HepG2 (cell line): Measurements from ENCODE around the gene ULK4. TPM values are rescaled to one million over a fixed set of nuclear protein-coding genes. Genes with fewer than 3 reads are reported as not detected.

Experiments
- ARNTL ChIP-seq: sonication (generic); formaldehyde crosslinking; IDR thresholded peaks from 2 replicates; pipeline ENCODE4 v1.4.0; 2020; ENCODE audit warnings: mild to moderate bottlenecking, missing genetic modification reagents
- ATF4 ChIP-seq, 2 experiments: fragments of 450-650 bp in 1 of 2; sonication (generic) in 1 of 2; formaldehyde crosslinking; IDR thresholded peaks; 2 replicates each; pipeline versions ENCODE4 v1.5.0 to v1.8.0; 2020 to 2022; ENCODE audit warnings: mild to moderate bottlenecking in 1 of 2, missing genetic modification reagents in 1 of 2
- DBP ChIP-seq: sonication (generic); formaldehyde crosslinking; IDR thresholded peaks from 2 replicates; pipeline ENCODE4 v1.4.0; 2020; ENCODE audit warnings: missing genetic modification reagents; ENCODE audit errors: not compliant biosample characterization
- EP300 ChIP-seq, 3 experiments: sonication (generic) in 1 of 3; formaldehyde crosslinking in 1 of 3; IDR thresholded peaks; 2 replicates each; pipeline versions ENCODE4 v1.5.1 to v1.6.1; 2011 to 2020; ENCODE audit warnings: low read depth in 2 of 3, low read length in 2 of 3, borderline replicate concordance in 1 of 3, improper control_type of control experiment in 1 of 3, mild to moderate bottlenecking in 1 of 3, missing genetic modification reagents in 1 of 3, moderate library complexity in 1 of 3
- FOXP1 ChIP-seq, 2 experiments: fragments of 450-650 bp in 1 of 2; IDR thresholded peaks; 2 replicates each; pipeline ENCODE4 v1.6.1; 2017 to 2018; ENCODE audit warnings: antibody characterized with exemption in 1 of 2
- GPN1 ChIP-seq: sonication (generic); formaldehyde crosslinking; IDR thresholded peaks from 2 replicates; pipeline ENCODE4 v1.5.1; 2020; ENCODE audit warnings: missing genetic modification reagents, borderline replicate concordance
- HMGXB3 ChIP-seq: sonication (generic); formaldehyde crosslinking; IDR thresholded peaks from 2 replicates; pipeline ENCODE4 v1.4.0; 2020; ENCODE audit warnings: missing genetic modification reagents, borderline replicate concordance
- HNRNPL ChIP-seq: fragments of 200-400 bp; formaldehyde crosslinking; IDR thresholded peaks from 2 replicates; pipeline ENCODE4 v1.6.1; 2017; ENCODE audit warnings: mild to moderate bottlenecking, low read depth, low read length
- JARID2 ChIP-seq: sonication (generic); formaldehyde crosslinking; IDR thresholded peaks from 2 replicates; pipeline ENCODE4 v1.8.1; 2023; ENCODE audit warnings: missing genetic modification reagents, inconsistent platforms; ENCODE audit not compliant: insufficient replicate concordance
- MLX ChIP-seq: IDR thresholded peaks from 2 replicates; pipeline ENCODE4 v1.6.1; 2016
- MTA3 ChIP-seq: sonication (generic); formaldehyde crosslinking; IDR thresholded peaks from 2 replicates; pipeline ENCODE4 v1.4.0; 2020; ENCODE audit warnings: missing genetic modification reagents
- RFX1 ChIP-seq: fragments of 450-650 bp; IDR thresholded peaks from 2 replicates; pipeline ENCODE4 v1.6.1; 2017
- RXRB ChIP-seq: IDR thresholded peaks from 2 replicates; pipeline ENCODE4 v1.6.1; 2016; ENCODE audit warnings: borderline replicate concordance, missing genetic modification reagents, missing compliant biosample characterization
- ZBTB3 ChIP-seq: sonication (generic); formaldehyde crosslinking; IDR thresholded peaks from 2 replicates; pipeline ENCODE4 v1.4.0; 2020; ENCODE audit warnings: low read depth, mild to moderate bottlenecking, moderate library complexity, missing genetic modification reagents, borderline replicate concordance
- ZNF296 ChIP-seq: sonication (generic); formaldehyde crosslinking; conservative IDR thresholded peaks from 2 replicates; pipeline ENCODE4 v1.5.0; 2020; ENCODE audit warnings: mild to moderate bottlenecking, missing genetic modification reagents
- ZNF337 ChIP-seq: sonication (generic); formaldehyde crosslinking; IDR thresholded peaks from 2 replicates; pipeline ENCODE4 v1.5.1; 2020; ENCODE audit warnings: missing genetic modification reagents, low read depth, mild to moderate bottlenecking, borderline replicate concordance
- ZNF367 ChIP-seq: sonication (generic); formaldehyde crosslinking; IDR thresholded peaks from 2 replicates; pipeline ENCODE4 v1.4.0; 2020; ENCODE audit warnings: missing genetic modification reagents, borderline replicate concordance
- ZNF451 ChIP-seq: sonication (generic); formaldehyde crosslinking; IDR thresholded peaks from 2 replicates; pipeline ENCODE4 v1.5.0; 2020; ENCODE audit warnings: mild to moderate bottlenecking, missing genetic modification reagents
- ZNF792 ChIP-seq: IDR thresholded peaks from 2 replicates; pipeline ENCODE4 v1.6.1; 2016
- ZSCAN30 ChIP-seq: sonication (generic); formaldehyde crosslinking; IDR thresholded peaks from 2 replicates; pipeline ENCODE4 v1.5.0; 2020; ENCODE audit warnings: mild to moderate bottlenecking, missing genetic modification reagents
- polyA plus RNA-seq, 8 experiments: library from polyadenylated mRNA; depleted of rRNA in 3 of 8; stranded (reverse) in 7 of 8; unstranded in 1 of 8; fragments of >200 nt; fragmentation: Illumina TruSeq in 4 of 8; extraction: Trizol in 4 of 8; gene quantifications; 2 replicates each; pipeline versions ENCODE4 v1.2.1 to v1.2.3, GENCODE V29; 2011 to 2016; ENCODE audit warnings: low read depth in 4 of 8, missing spikeins in 1 of 8, mixed read lengths in 1 of 8; ENCODE audit not compliant: insufficient read depth in 1 of 8
- total RNA-seq, 5 experiments: library from RNA; depleted of rRNA; stranded (reverse); fragments of >200 nt; fragmentation: Illumina TruSeq; extraction: Trizol; gene quantifications; 2 replicates each; pipeline ENCODE4 v1.2.3, GENCODE V29; 2016; ENCODE audit warnings: low read depth in 1 of 5

The ULK4 gene
- total and polyA plus RNA-seq, 2 of the 13 experiments (the other 11 are each of a cell fraction or from before 2014, with no cell fraction given) = 6.7 to 11.8 TPM

- no peak for TF ChIP-seq HMGXB3 (CRISPR knock-in tag)
- no peak for TF ChIP-seq ZNF792
- no peak for TF ChIP-seq ZSCAN30 (CRISPR knock-in tag)
- no peak for TF ChIP-seq EP300 (IDR thresholded peaks at IDR 0.05; ENCODE audit: low read depth in 2 of 2, low read length in 2 of 2)
- TF ChIP-seq EP300 (CRISPR knock-in tag; IDR thresholded peaks at IDR 0.05; ENCODE audit: borderline replicate concordance) = no peak
- no peak for TF ChIP-seq ZNF451 (CRISPR knock-in tag)
- TF ChIP-seq MLX (CRISPR knock-in tag) = peak; percentile 81
- TF ChIP-seq ZNF296 (CRISPR knock-in tag) = no peak
- TF ChIP-seq GPN1 (CRISPR knock-in tag) = no peak
- no peak for TF ChIP-seq ATF4 (CRISPR knock-in tag; IDR thresholded peaks at IDR 0.05)
- no peak for TF ChIP-seq ZNF367
- no peak for TF ChIP-seq ZBTB3 (CRISPR knock-in tag)
- no peak for TF ChIP-seq FOXP1 (IDR thresholded peaks at IDR 0.05)
- no peak for TF ChIP-seq FOXP1 (CRISPR knock-in tag; IDR thresholded peaks at IDR 0.05)
- TF ChIP-seq MTA3 (CRISPR knock-in tag) = no peak
- TF ChIP-seq RFX1 = no peak
- no peak for TF ChIP-seq HNRNPL
- TF ChIP-seq ARNTL = 0 out of 2 replicates have a peak, but pooled peaks have one; percentile 23
- no peak for TF ChIP-seq ZNF337 (CRISPR knock-in tag)
- TF ChIP-seq JARID2 = no peak
- TF ChIP-seq RXRB (CRISPR knock-in tag) = peak; percentile 38; the same call in 1 of the 2 replicates
- no peak for TF ChIP-seq DBP (CRISPR knock-in tag)
These were observed 484.4 kb downstream of the ULK4 start (continued) for GRCh38 chr3:41477399-41478014.
